OCI-LY1 (cell line): ENCODE results near the gene KDM7A.

Experiments used
- EZH2 ChIP-seq: fragments of 200-600 bp; sonication (generic), shearing (Covaris generic); IDR thresholded peaks from 2 replicates; pipeline ENCODE4 v1.8.0; 2017; ENCODE audit warnings: borderline replicate concordance, mixed run types, mild to moderate bottlenecking, antibody characterized with exemption, low read length, moderate library complexity, mixed read lengths
- TF ChIP-seq, protein P1 (sequence below): fragments of 200-600 bp; sonication (generic), shearing (Covaris generic); IDR thresholded peaks from 2 replicates; pipeline ENCODE4 v1.5.1; 2017; ENCODE audit warnings: mild to moderate bottlenecking, antibody characterized with exemption, low read length, moderate library complexity, mixed read lengths

DNA sequence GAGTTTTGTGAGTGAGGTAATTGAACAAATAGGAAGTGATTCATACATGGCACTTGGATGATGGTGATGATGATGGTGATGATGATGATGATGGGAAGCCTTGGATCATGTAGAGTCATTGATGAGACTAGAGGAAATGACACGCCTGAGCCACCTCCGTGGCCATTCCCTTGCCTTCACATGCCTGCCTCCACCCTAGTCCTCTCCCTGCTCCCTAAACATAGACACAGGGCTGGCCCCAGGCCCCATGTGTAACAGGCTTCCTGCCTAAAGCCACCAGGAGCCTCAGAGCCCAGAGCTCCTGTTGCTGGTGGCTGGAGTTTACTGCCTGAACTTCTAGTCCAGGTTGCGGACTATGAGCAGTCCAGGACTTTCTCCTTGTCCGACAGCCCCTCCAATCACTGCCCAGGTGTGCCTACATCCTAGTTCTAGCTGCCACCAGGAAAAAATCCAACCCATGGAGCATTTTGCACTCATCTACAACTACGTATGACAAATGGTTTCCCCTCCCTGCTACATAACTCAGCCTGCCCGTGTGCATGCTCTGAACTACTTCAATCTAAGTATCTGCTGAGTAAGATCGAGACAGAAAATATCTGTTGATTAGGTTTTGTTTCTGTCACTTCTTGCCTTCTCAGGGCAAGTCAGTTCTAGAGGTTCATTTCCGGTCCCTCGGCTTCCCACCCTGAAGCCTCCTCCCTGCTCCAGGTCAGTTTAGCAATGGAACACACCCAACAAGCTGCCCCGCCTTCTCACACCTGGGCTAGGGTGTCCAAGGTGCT lies 35.5 kb upstream of the KDM7A start:
- TF ChIP-seq, protein P1, sequence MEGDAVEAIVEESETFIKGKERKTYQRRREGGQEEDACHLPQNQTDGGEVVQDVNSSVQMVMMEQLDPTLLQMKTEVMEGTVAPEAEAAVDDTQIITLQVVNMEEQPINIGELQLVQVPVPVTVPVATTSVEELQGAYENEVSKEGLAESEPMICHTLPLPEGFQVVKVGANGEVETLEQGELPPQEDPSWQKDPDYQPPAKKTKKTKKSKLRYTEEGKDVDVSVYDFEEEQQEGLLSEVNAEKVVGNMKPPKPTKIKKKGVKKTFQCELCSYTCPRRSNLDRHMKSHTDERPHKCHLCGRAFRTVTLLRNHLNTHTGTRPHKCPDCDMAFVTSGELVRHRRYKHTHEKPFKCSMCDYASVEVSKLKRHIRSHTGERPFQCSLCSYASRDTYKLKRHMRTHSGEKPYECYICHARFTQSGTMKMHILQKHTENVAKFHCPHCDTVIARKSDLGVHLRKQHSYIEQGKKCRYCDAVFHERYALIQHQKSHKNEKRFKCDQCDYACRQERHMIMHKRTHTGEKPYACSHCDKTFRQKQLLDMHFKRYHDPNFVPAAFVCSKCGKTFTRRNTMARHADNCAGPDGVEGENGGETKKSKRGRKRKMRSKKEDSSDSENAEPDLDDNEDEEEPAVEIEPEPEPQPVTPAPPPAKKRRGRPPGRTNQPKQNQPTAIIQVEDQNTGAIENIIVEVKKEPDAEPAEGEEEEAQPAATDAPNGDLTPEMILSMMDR: no peak
- no peak for TF ChIP-seq EZH2
